ENCODE results near the gene MAP3K1. TPM values are rescaled to one million over a fixed set of nuclear protein-coding genes. Genes with fewer than 3 reads are reported as not detected.

The MAP3K1 gene
- total RNA-seq (2014; rRNA removed; shearing (Covaris generic)), result 9.8 and 12.6 TPM in 2 replicates

DNA sequence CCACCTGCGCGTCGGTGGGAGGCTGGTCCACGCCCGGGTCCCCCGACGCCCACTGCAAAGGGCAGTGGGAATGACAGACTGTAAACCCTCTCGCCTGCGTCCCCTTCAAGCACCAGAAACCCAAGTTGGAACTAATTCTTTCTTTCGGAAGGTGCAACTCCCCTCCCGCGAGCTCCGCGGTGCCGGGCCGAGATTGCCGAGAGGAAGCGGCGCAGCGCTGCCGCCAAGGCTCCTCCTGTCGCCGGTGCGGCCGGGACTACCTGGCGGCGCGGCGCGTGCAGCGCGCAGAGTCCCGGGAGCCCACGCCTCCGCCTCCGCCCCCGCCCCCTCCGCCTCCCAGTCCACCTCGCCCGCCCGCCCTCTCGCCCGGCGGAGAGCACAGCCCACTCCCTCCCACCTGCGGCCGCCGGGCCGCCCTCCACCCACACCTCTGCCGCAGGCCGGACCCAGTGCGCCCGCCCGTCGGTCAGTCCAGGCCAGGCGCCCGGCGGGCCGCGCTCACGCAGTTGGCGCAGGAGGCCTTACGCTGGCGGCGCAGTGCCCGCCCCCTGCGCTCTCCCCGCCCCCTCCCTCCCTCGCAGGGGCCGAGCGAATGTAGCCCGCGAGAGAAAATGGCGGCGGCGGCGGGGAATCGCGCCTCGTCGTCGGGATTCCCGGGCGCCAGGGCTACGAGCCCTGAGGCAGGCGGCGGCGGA is at the start of gene MAP3K1:
Gene MAP3K1, plus strand, starts transcription at position 587 of the 695 bp plus-strand sequence. Its CDS starts 25 bp downstream, at position 612.

DNA sequence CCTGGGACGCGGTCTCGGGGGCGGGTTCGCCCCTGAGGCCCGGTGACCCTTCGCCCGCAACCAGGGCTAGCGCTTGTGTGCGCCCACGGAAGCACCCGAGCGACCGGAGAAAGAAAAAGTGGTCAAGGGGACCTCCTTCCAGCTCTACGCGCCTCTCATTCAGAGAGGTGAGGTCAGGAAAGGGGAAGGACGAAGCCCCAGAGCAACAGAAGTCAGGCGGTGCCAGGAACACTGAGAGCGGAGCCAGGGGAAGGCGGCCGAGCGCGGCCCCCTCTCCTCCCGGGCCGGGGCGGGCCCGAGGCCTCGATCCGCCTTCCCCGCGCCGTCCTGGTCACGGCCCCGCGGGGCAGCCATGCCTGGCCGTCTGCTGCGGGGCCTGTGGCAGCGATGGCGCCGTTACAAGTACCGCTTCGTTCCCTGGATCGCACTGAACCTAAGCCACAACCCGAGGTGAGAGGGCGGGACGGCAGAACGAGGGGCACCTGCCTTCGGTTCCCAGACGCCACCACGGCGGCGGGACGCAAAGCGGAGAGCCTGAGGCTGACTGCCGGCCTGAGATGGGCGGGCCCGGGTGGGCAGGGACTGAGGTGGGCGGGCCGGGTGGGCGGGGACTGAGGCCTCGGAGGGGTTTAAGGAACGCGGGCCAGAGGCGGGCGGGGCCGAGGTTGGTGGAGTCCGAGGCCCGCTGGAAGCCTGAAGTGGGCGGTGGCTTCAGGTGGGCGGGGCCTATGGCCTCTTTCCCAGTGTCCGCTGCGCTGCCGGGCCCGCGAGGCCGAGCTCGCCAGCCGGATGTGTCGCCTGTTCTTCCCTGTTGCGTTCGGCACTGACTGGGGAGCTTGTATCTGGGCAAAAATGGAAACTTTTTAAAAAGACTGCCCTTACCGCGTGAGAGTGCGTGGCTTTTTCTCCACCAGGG is 94.2 kb downstream of the MAP3K1 start, which contains the start of gene SETD9:
Gene SETD9, plus strand, starts transcription at position 303 of the 916 bp plus-strand sequence. Its CDS starts 50 bp downstream, at position 353.

Other genes starting within 250 kb of the MAP3K1 start
- gene SETD9, start 94.0 kb downstream of the MAP3K1 start, total RNA-seq (2014; rRNA removed; shearing (Covaris generic)), result 9.7 and 10.6 TPM in 2 replicates
- gene MIER3, start 136.6 kb downstream of the MAP3K1 start, total RNA-seq (2014; rRNA removed; shearing (Covaris generic)), result 16.4 and 26.1 TPM in 2 replicates